ENCODE measurements around the gene TMEM248. TPM values are rescaled to one million over a fixed set of nuclear protein-coding genes. Genes with fewer than 3 reads are reported as not detected.
"Not testable (repeated sequence)": the region's sequence is repeated elsewhere in the genome, so short reads cannot be mapped to it uniquely, and the experiment has no call there.

The TMEM248 gene
- total and polyA plus RNA-seq, 2 donors (not counting 1 experiment from before 2014, with no cell fraction given): 114 to 131 TPM

DNA sequence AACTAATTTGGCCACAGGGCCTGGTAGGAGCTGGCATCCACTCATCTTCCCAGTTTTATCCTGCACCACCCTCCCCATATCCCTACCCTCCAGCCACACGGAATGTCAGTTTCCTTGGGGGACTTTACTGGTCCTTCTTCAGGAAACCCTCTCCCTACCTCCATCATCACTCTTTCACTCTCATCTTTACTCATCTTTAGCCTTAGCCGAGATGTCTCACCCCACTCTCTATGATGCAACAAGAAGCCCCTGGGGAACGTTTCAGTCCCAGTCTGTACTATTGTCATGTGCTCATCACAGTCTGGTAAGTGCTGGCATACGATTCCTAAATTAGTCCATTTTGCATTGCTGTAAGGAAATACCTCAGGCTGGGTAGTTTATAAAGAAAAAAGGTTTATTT lies 34.9 kb upstream of the TMEM248 start:
- H4K20me1 ChIP-seq (ENCODE audit: control insufficient read depth, insufficient read depth, low read length, poor library complexity, severe bottlenecking): no peaks in the 10 kb centered on the region
- no peak for DNase-seq
- no peak overlapping the region for H3K27ac Mint-ChIP-seq
- H3K4me3 Mint-ChIP-seq: no peak overlapping the region
- H3K27ac ChIP-seq (ENCODE audit: low read length in 2 of 2): no peak overlapping the region
- H3K4me3 ChIP-seq (ENCODE audit: control extremely low read depth in 1 of 5, extremely low read depth in 1 of 5, insufficient read depth in 1 of 5, low read depth in 2 of 5, low read length in 4 of 5): no peak overlapping the region
- no peak overlapping the region for H3K9ac ChIP-seq (ENCODE audit: low read length)
- CTCF ChIA-PET: no interaction called here
- no peaks in the 10 kb centered on the region for H3K27me3 ChIP-seq (replicated peaks in 1 of 4; ENCODE audit: control extremely low read depth in 1 of 4, control insufficient read depth in 3 of 4, insufficient read depth in 4 of 4, low read length in 3 of 4)
- no peaks in the 10 kb centered on the region for H3K4me1 ChIP-seq (ENCODE audit: control insufficient read depth in 2 of 2, insufficient read depth in 2 of 2, low read length in 2 of 2)
- H3K27me3 Mint-ChIP-seq: no peaks in the 10 kb centered on the region
- H3K9me3 ChIP-seq (ENCODE audit: control extremely low read depth in 1 of 3, control insufficient read depth in 2 of 3, insufficient read depth in 1 of 3, low read length in 2 of 3): no peaks in the 10 kb centered on the region
- H3K79me2 ChIP-seq (ENCODE audit: control insufficient read depth, insufficient read depth, low read length): no peaks in the 10 kb centered on the region
- POLR2A ChIA-PET: no interaction called here
- no peaks in the 10 kb centered on the region for H3K9me3 Mint-ChIP-seq (ENCODE audit: insufficient read depth)
- no peak overlapping the region for H3K4me2 ChIP-seq (replicated peaks; ENCODE audit: low read depth, low read length, poor library complexity, severe bottlenecking)
- ATAC-seq (ENCODE audit: low read depth): no peak
- H2AFZ ChIP-seq (ENCODE audit: insufficient read depth, low read depth, low read length, poor library complexity, severe bottlenecking): no peak overlapping the region
- no peaks in the 10 kb centered on the region for H3K36me3 ChIP-seq (replicated peaks in 1 of 2; ENCODE audit: control extremely low read depth in 1 of 2, control insufficient read depth in 1 of 2, extremely low read depth in 1 of 2, insufficient read depth in 2 of 2, low read length in 1 of 2)
- TF ChIP-seq, protein P1, sequence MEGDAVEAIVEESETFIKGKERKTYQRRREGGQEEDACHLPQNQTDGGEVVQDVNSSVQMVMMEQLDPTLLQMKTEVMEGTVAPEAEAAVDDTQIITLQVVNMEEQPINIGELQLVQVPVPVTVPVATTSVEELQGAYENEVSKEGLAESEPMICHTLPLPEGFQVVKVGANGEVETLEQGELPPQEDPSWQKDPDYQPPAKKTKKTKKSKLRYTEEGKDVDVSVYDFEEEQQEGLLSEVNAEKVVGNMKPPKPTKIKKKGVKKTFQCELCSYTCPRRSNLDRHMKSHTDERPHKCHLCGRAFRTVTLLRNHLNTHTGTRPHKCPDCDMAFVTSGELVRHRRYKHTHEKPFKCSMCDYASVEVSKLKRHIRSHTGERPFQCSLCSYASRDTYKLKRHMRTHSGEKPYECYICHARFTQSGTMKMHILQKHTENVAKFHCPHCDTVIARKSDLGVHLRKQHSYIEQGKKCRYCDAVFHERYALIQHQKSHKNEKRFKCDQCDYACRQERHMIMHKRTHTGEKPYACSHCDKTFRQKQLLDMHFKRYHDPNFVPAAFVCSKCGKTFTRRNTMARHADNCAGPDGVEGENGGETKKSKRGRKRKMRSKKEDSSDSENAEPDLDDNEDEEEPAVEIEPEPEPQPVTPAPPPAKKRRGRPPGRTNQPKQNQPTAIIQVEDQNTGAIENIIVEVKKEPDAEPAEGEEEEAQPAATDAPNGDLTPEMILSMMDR (IDR thresholded peaks at IDR 0.05): no peak
- no peak for TF ChIP-seq EZH2 (IDR thresholded peaks at IDR 0.05; ENCODE audit: borderline replicate concordance, insufficient read depth, low read depth, low read length, poor library complexity, severe bottlenecking)
- 85% methylated on average over 3 of the region's 4 CpGs for WGBS (ENCODE audit: insufficient coverage)
- H3K4me1 Mint-ChIP-seq: no peaks in the 10 kb centered on the region
- intact Hi-C loops (cut with micrococcal nuclease): no loop called here

DNA sequence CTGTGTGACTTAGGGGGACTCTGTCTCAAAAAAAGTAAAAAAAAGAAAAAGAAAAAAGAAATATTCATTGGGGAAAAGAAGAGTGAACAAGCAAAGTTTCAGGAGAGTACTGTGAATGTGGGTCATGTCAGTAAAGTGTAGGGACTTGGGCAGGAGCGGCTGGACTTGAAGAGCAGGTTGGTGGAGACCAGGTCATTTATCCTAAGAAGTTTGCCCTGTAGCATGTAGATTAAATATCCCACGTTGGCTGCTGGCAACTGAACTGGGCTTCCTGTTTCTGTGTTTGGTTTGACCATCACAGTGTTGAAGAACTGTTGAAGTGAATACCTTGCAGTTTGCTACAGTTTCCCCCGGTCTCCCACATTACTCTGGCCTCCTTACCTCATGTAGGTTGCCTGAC lies 32.8 kb upstream of the TMEM248 start:
- H3K4me3 Mint-ChIP-seq; CTCF ChIA-PET; H4K20me1 ChIP-seq (ENCODE audit: control insufficient read depth, insufficient read depth, low read length, poor library complexity, severe bottlenecking): not testable (repeated sequence)

More for the DNA sequence above, 32.8 kb upstream of the TMEM248 start:
- H3K27me3 ChIP-seq (replicated peaks in 1 of 4; ENCODE audit: control extremely low read depth in 1 of 4, control insufficient read depth in 3 of 4, insufficient read depth in 4 of 4, low read length in 3 of 4); DNase-seq; H2AFZ ChIP-seq (ENCODE audit: insufficient read depth, low read depth, low read length, poor library complexity, severe bottlenecking); H3K4me3 ChIP-seq (ENCODE audit: control extremely low read depth in 1 of 5, extremely low read depth in 1 of 5, insufficient read depth in 1 of 5, low read depth in 2 of 5, low read length in 4 of 5); H3K36me3 ChIP-seq (replicated peaks in 1 of 2; ENCODE audit: control extremely low read depth in 1 of 2, control insufficient read depth in 1 of 2, extremely low read depth in 1 of 2, insufficient read depth in 2 of 2, low read length in 1 of 2); H3K79me2 ChIP-seq (ENCODE audit: control insufficient read depth, insufficient read depth, low read length); H3K4me1 ChIP-seq (ENCODE audit: control insufficient read depth in 2 of 2, insufficient read depth in 2 of 2, low read length in 2 of 2); H3K27me3 Mint-ChIP-seq; H3K4me2 ChIP-seq (replicated peaks; ENCODE audit: low read depth, low read length, poor library complexity, severe bottlenecking); H3K9me3 Mint-ChIP-seq (ENCODE audit: insufficient read depth); H3K27ac ChIP-seq (ENCODE audit: low read length in 2 of 2); H3K9ac ChIP-seq (ENCODE audit: low read length); H3K4me1 Mint-ChIP-seq; POLR2A ChIA-PET; H3K9me3 ChIP-seq (ENCODE audit: control extremely low read depth in 1 of 3, control insufficient read depth in 2 of 3, insufficient read depth in 1 of 3, low read length in 2 of 3); intact Hi-C loops (cut with micrococcal nuclease); ATAC-seq (ENCODE audit: low read depth); H3K27ac Mint-ChIP-seq: not testable (repeated sequence)
- WGBS (ENCODE audit: insufficient coverage): 60% methylated on average over 2 of the region's 3 CpGs

All from B cell (primary cell).